ENCODE results near the gene IGF2BP3.

The IGF2BP3 gene

GRCh38 chr7:23338439-23338838, 131.9 kb downstream of the IGF2BP3 start:
- no peak overlapping the region for H3K27ac ChIP-seq (ENCODE audit: low read depth, low read length, severe bottlenecking)
- WGBS, 2 experiments (ENCODE audit: insufficient coverage in 2 of 2): no CpG with 5 or more reads among the region's 2 CpGs
- peaks cover 93% of the 10 kb centered on the region for H3K36me3 ChIP-seq (ENCODE audit: control insufficient read depth, insufficient read depth, low read length)
- H3K4me3 ChIP-seq (ENCODE audit: extremely low read depth, insufficient read depth, low read length, poor library complexity, severe bottlenecking): no peak overlapping the region
- no peaks in the 10 kb centered on the region for H3K4me1 ChIP-seq (ENCODE audit: control insufficient read depth, insufficient read depth, low read length, poor library complexity, severe bottlenecking)
- H3K9me3 ChIP-seq (ENCODE audit: control insufficient read depth, low read length): no peaks in the 10 kb centered on the region

- H3K36me3 ChIP-seq (ENCODE audit: control insufficient read depth, insufficient read depth, low read length): peaks cover 93% of the 10 kb centered on the region
- H3K27ac ChIP-seq (ENCODE audit: low read depth, low read length, severe bottlenecking): no peak overlapping the region
- no peaks in the 10 kb centered on the region for H3K4me1 ChIP-seq (ENCODE audit: control insufficient read depth, insufficient read depth, low read length, poor library complexity, severe bottlenecking)
- H3K4me3 ChIP-seq (ENCODE audit: extremely low read depth, insufficient read depth, low read length, poor library complexity, severe bottlenecking): no peak overlapping the region
- no peaks in the 10 kb centered on the region for H3K9me3 ChIP-seq (ENCODE audit: control insufficient read depth, low read length)
Observed at GRCh38 chr7:23337374-23337773, 132.9 kb downstream of the IGF2BP3 start.

GRCh38 chr7:23336799-23337283, 133.4 kb downstream of the IGF2BP3 start:
- Histone ChIP-seq H3K9me3 (ENCODE audit: control insufficient read depth, low read length) (no peaks in the 10 kb centered on the region), H3K4me1 (ENCODE audit: control insufficient read depth, insufficient read depth, low read length, poor library complexity, severe bottlenecking) (no peaks in the 10 kb centered on the region), H3K36me3 (ENCODE audit: control insufficient read depth, insufficient read depth, low read length) (peaks cover 92% of the 10 kb centered on the region), H3K4me3 (ENCODE audit: extremely low read depth, insufficient read depth, low read length, poor library complexity, severe bottlenecking) (no peak overlapping the region), H3K27ac (ENCODE audit: low read depth, low read length, severe bottlenecking) (no peak overlapping the region)
- 90 to 100% methylated on average over 4 to 5 of the region's 6 CpGs for WGBS, 2 experiments (ENCODE audit: insufficient coverage in 2 of 2)

- H3K36me3 ChIP-seq (ENCODE audit: control insufficient read depth, insufficient read depth, low read length): peaks cover 92% of the 10 kb centered on the region
- 96 to 100% methylated on average over 3 of the region's 3 CpGs for WGBS, 2 experiments (ENCODE audit: insufficient coverage in 2 of 2)
- no peak overlapping the region for H3K4me3 ChIP-seq (ENCODE audit: extremely low read depth, insufficient read depth, low read length, poor library complexity, severe bottlenecking)
- H3K4me1 ChIP-seq (ENCODE audit: control insufficient read depth, insufficient read depth, low read length, poor library complexity, severe bottlenecking): no peaks in the 10 kb centered on the region
- H3K9me3 ChIP-seq (ENCODE audit: control insufficient read depth, low read length): no peaks in the 10 kb centered on the region
- no peak overlapping the region for H3K27ac ChIP-seq (ENCODE audit: low read depth, low read length, severe bottlenecking)
Observed at GRCh38 chr7:23336086-23336485, 134.2 kb downstream of the IGF2BP3 start.

- no peak overlapping the region for H3K4me3 ChIP-seq (ENCODE audit: extremely low read depth, insufficient read depth, low read length, poor library complexity, severe bottlenecking)
- H3K36me3 ChIP-seq (ENCODE audit: control insufficient read depth, insufficient read depth, low read length): peaks cover 94% of the 10 kb centered on the region
- no peaks in the 10 kb centered on the region for H3K4me1 ChIP-seq (ENCODE audit: control insufficient read depth, insufficient read depth, low read length, poor library complexity, severe bottlenecking)
- WGBS, 2 experiments (ENCODE audit: insufficient coverage in 2 of 2): 97 to 100% methylated on average over 5 to 6 of the region's 6 CpGs
- no peak overlapping the region for H3K27ac ChIP-seq (ENCODE audit: low read depth, low read length, severe bottlenecking)
- H3K9me3 ChIP-seq (ENCODE audit: control insufficient read depth, low read length): no peaks in the 10 kb centered on the region
Observed at GRCh38 chr7:23335621-23336020, 134.7 kb downstream of the IGF2BP3 start.

- 89 to 100% methylated on average over 1 of the region's 2 CpGs for WGBS, 2 experiments (ENCODE audit: insufficient coverage in 2 of 2)
- Histone ChIP-seq H3K27ac (ENCODE audit: low read depth, low read length, severe bottlenecking) (no peak overlapping the region), H3K4me1 (ENCODE audit: control insufficient read depth, insufficient read depth, low read length, poor library complexity, severe bottlenecking) (no peaks in the 10 kb centered on the region), H3K4me3 (ENCODE audit: extremely low read depth, insufficient read depth, low read length, poor library complexity, severe bottlenecking) (no peak overlapping the region), H3K9me3 (ENCODE audit: control insufficient read depth, low read length) (no peaks in the 10 kb centered on the region), H3K36me3 (ENCODE audit: control insufficient read depth, insufficient read depth, low read length) (peaks cover 97% of the 10 kb centered on the region)
Observed at GRCh38 chr7:23335136-23335535, 135.2 kb downstream of the IGF2BP3 start.

GRCh38 chr7:23334482-23335056, 135.7 kb downstream of the IGF2BP3 start:
- no peak overlapping the region for H3K4me3 ChIP-seq (ENCODE audit: extremely low read depth, insufficient read depth, low read length, poor library complexity, severe bottlenecking)
- peaks cover 96% of the 10 kb centered on the region for H3K36me3 ChIP-seq (ENCODE audit: control insufficient read depth, insufficient read depth, low read length)
- no peaks in the 10 kb centered on the region for H3K4me1 ChIP-seq (ENCODE audit: control insufficient read depth, insufficient read depth, low read length, poor library complexity, severe bottlenecking)
- no peaks in the 10 kb centered on the region for H3K9me3 ChIP-seq (ENCODE audit: control insufficient read depth, low read length)
- 92 to 100% methylated on average over 3 of the region's 5 CpGs for WGBS, 2 experiments (ENCODE audit: insufficient coverage in 2 of 2)
- H3K27ac ChIP-seq (ENCODE audit: low read depth, low read length, severe bottlenecking): no peak overlapping the region

GRCh38 chr7:23333671-23334246, 136.5 kb downstream of the IGF2BP3 start:
- Histone ChIP-seq H3K27ac (ENCODE audit: low read depth, low read length, severe bottlenecking) (no peak overlapping the region), H3K4me1 (ENCODE audit: control insufficient read depth, insufficient read depth, low read length, poor library complexity, severe bottlenecking) (no peaks in the 10 kb centered on the region), H3K4me3 (ENCODE audit: extremely low read depth, insufficient read depth, low read length, poor library complexity, severe bottlenecking) (no peak overlapping the region), H3K9me3 (ENCODE audit: control insufficient read depth, low read length) (no peaks in the 10 kb centered on the region), H3K36me3 (ENCODE audit: control insufficient read depth, insufficient read depth, low read length) (peaks cover 95% of the 10 kb centered on the region)
- WGBS, 2 experiments (ENCODE audit: insufficient coverage in 2 of 2): 94 to 98% methylated on average over 6 to 7 of the region's 9 CpGs

GRCh38 chr7:23332910-23333612, 137.2 kb downstream of the IGF2BP3 start:
- Histone ChIP-seq H3K9me3 (ENCODE audit: control insufficient read depth, low read length) (no peaks in the 10 kb centered on the region), H3K4me3 (ENCODE audit: extremely low read depth, insufficient read depth, low read length, poor library complexity, severe bottlenecking) (no peak overlapping the region), H3K4me1 (ENCODE audit: control insufficient read depth, insufficient read depth, low read length, poor library complexity, severe bottlenecking) (no peaks in the 10 kb centered on the region), H3K27ac (ENCODE audit: low read depth, low read length, severe bottlenecking) (no peak overlapping the region), H3K36me3 (ENCODE audit: control insufficient read depth, insufficient read depth, low read length) (peaks cover 91% of the 10 kb centered on the region)
- 80 to 100% methylated on average over 1 of the region's 4 CpGs for WGBS, 2 experiments (ENCODE audit: insufficient coverage in 2 of 2)

GRCh38 chr7:23332193-23332592, 138.1 kb downstream of the IGF2BP3 start:
- Histone ChIP-seq H3K4me3 (ENCODE audit: extremely low read depth, insufficient read depth, low read length, poor library complexity, severe bottlenecking) (no peak overlapping the region), H3K9me3 (ENCODE audit: control insufficient read depth, low read length) (no peaks in the 10 kb centered on the region), H3K36me3 (ENCODE audit: control insufficient read depth, insufficient read depth, low read length) (peaks cover 91% of the 10 kb centered on the region), H3K27ac (ENCODE audit: low read depth, low read length, severe bottlenecking) (no peak overlapping the region), H3K4me1 (ENCODE audit: control insufficient read depth, insufficient read depth, low read length, poor library complexity, severe bottlenecking) (no peaks in the 10 kb centered on the region)

GRCh38 chr7:23331132-23331531, 139.2 kb downstream of the IGF2BP3 start:
- H3K36me3 ChIP-seq (ENCODE audit: control insufficient read depth, insufficient read depth, low read length): peaks cover 83% of the 10 kb centered on the region
- no CpG with 5 or more reads among the region's 1 CpG for WGBS, 2 experiments (ENCODE audit: insufficient coverage in 2 of 2)
- no peaks in the 10 kb centered on the region for H3K9me3 ChIP-seq (ENCODE audit: control insufficient read depth, low read length)
- H3K4me1 ChIP-seq (ENCODE audit: control insufficient read depth, insufficient read depth, low read length, poor library complexity, severe bottlenecking): no peaks in the 10 kb centered on the region
- H3K27ac ChIP-seq (ENCODE audit: low read depth, low read length, severe bottlenecking): no peak overlapping the region
- no peak overlapping the region for H3K4me3 ChIP-seq (ENCODE audit: extremely low read depth, insufficient read depth, low read length, poor library complexity, severe bottlenecking)
